Lower leg skin (tissue), 3 donors: ENCODE results near the gene KLF6.

Experiments used
- POLR2A ChIP-seq, 2 donors: fragments of 450-650 bp; IDR thresholded peaks; one replicate each; pipeline ENCODE4 v1.6.1; 2016 to 2017; ENCODE audit warnings: antibody characterized with exemption in 2 of 2, mild to moderate bottlenecking in 1 of 2, moderate library complexity in 1 of 2
- TF ChIP-seq, protein P1 (sequence below), 3 donors: fragments of 450-650 bp; IDR thresholded peaks; one replicate each; pipeline ENCODE4 v1.5.1; 2016; ENCODE audit warnings: antibody characterized with exemption in 3 of 3, mild to moderate bottlenecking in 3 of 3, moderate library complexity in 2 of 3

DNA sequence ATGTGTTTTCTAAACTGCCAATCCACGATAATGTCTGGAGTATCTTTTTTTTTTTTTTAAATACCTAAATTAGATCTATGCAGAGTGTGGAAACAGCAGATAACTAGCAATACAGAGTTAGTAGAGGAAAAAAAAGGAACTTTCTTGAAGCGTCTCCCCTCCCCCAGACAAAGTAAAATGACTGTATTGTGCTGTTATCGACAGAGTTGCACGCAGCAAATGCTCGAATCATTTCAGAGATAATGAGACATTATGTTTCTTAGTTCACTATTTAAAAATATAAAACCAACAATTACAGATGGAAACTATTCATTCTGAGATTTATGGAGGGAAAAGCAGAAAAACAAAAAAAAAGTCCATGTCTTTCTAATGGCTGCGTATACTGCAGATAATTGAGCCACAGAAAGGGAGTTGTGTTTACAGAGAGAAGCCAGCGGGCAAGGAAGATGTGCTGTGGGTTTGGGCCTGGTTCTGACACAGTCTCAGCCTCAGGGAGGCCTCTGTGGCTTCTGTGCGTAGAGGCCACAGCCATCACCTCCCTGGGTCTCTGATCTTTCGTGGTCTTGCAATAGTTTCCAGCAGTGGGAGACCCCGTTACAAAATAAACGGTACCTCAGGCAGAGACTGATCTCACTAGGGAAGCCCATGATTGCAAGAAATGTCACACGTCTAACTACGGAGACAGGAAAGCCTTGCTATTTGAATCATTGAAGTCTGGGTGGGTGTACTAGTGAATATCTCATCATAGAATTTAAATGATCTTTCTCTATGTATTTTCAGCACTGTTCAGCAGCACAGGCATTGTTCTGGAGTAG is 19.1 kb upstream of the KLF6 start:
- TF ChIP-seq, protein P1, sequence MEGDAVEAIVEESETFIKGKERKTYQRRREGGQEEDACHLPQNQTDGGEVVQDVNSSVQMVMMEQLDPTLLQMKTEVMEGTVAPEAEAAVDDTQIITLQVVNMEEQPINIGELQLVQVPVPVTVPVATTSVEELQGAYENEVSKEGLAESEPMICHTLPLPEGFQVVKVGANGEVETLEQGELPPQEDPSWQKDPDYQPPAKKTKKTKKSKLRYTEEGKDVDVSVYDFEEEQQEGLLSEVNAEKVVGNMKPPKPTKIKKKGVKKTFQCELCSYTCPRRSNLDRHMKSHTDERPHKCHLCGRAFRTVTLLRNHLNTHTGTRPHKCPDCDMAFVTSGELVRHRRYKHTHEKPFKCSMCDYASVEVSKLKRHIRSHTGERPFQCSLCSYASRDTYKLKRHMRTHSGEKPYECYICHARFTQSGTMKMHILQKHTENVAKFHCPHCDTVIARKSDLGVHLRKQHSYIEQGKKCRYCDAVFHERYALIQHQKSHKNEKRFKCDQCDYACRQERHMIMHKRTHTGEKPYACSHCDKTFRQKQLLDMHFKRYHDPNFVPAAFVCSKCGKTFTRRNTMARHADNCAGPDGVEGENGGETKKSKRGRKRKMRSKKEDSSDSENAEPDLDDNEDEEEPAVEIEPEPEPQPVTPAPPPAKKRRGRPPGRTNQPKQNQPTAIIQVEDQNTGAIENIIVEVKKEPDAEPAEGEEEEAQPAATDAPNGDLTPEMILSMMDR (IDR thresholded peaks at IDR 0.05) = no peak
- no peak for TF ChIP-seq POLR2A (IDR thresholded peaks at IDR 0.05)
